Testis (tissue), 3 donors: ENCODE data around the gene PRLHR. TPM values are rescaled to one million over a fixed set of nuclear protein-coding genes. Genes with fewer than 3 reads are reported as not detected.
"Not testable (repeated sequence)": the region's sequence is repeated elsewhere in the genome, so short reads cannot be mapped to it uniquely, and the experiment has no call there.

Source experiments
- DNase-seq: peaks from one replicate; pipeline ENCODE4 v3.0.0-alpha.2; 2019
- H3K27ac ChIP-seq, 2 donors: fragments of 200-600 bp; sonication (generic); one replicate each; pipeline ENCODE4 v1.5.1; 2019
- H3K27me3 ChIP-seq: fragments of 200-600 bp; sonication (generic); one replicate; pipeline ENCODE4 v1.5.1; 2019
- H3K36me3 ChIP-seq: fragments of 200-600 bp; sonication (generic); one replicate; pipeline ENCODE4 v1.5.1; 2017; ENCODE audit warnings: low read depth; ENCODE audit errors: missing control alignments
- H3K4me1 ChIP-seq: fragments of 200-600 bp; sonication (generic); one replicate; pipeline ENCODE4 v1.5.1; 2019
- H3K4me3 ChIP-seq, 2 donors: fragments of 200-600 bp; sonication (generic); one replicate each; pipeline ENCODE4 v1.5.1; 2017 to 2019
- H3K9me3 ChIP-seq: fragments of 200-600 bp; sonication (generic); one replicate; pipeline ENCODE4 v1.5.1; 2017
- POLR2A ChIP-seq: fragments of 450-650 bp; IDR thresholded peaks from one replicate; pipeline ENCODE4 v1.6.1; 2017; ENCODE audit warnings: antibody characterized with exemption, mild to moderate bottlenecking, moderate library complexity
- WGBS, 2 donors: methylation state at CpG; one replicate each; pipeline ENCODE4 v1.1.5; 2018; 5-methylcytosine and 5-hydroxymethylcytosine counted together
- intact Hi-C: fragments of 100-400 bp; cut with DNase I; formaldehyde crosslinking; loops from one replicate; pipeline ENCODE4 v1.15.1; 2023; ENCODE audit warnings: low total_unique reads
- polyA plus RNA-seq: library from polyadenylated mRNA; stranded (reverse); fragments of 350-450 nt; fragmentation: Illumina TruSeq; extraction: RNeasy Lipid Tissue Mini Kit (QIAGEN cat#74804); gene quantifications from one replicate; pipeline ENCODE4 v1.2.3, GENCODE V29; 2014; ENCODE audit warnings: low read depth, low replicate concordance; ENCODE audit not compliant: insufficient read depth
- total RNA-seq, 2 donors: library from RNA; depleted of rRNA; stranded (reverse); fragments of >200 nt; gene quantifications; one replicate each; pipeline ENCODE4 v1.2.3, GENCODE V29; 2016
- TF ChIP-seq, protein P1 (sequence below), 3 experiments: fragments of 450-650 bp in 2 of 3; fragments of 200-600 bp in 1 of 3; sonication (generic) in 1 of 3; IDR thresholded peaks; one replicate each; pipeline ENCODE4 v1.5.1; 2016 to 2019; ENCODE audit warnings: antibody characterized with exemption in 3 of 3, mild to moderate bottlenecking in 2 of 3, moderate library complexity in 1 of 3

Gene PRLHR
- total and polyA plus RNA-seq, 3 donors from 2014 or later, result 0.12 to 0.79 TPM; not detected in 1

DNA sequence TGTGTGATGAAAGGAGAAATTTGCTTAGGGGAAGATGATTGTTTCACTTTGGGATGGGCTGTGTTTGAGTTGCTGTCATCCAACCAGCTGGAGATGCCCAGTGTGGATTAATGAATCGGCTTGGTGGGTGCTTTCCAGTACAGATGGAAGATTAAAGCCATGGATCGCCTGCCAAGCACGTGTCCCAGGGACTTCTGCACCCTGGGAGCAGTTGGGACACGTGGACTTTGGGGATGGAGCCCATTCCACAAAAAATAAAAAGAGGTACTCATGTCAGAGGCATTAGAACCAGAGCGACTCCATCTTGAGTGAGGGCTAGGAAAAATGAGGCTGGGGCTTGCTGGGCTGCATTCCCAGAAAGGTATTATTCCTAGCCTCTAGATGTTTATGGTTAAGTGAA is 29.3 kb upstream of the PRLHR start:
- H3K4me1 ChIP-seq, result no peaks in the 10 kb centered on the region
- H3K4me3 ChIP-seq, result no peak overlapping the region
- no peaks in the 10 kb centered on the region for H3K36me3 ChIP-seq
- intact Hi-C loops, result no loop called here
- TF ChIP-seq, protein P1, sequence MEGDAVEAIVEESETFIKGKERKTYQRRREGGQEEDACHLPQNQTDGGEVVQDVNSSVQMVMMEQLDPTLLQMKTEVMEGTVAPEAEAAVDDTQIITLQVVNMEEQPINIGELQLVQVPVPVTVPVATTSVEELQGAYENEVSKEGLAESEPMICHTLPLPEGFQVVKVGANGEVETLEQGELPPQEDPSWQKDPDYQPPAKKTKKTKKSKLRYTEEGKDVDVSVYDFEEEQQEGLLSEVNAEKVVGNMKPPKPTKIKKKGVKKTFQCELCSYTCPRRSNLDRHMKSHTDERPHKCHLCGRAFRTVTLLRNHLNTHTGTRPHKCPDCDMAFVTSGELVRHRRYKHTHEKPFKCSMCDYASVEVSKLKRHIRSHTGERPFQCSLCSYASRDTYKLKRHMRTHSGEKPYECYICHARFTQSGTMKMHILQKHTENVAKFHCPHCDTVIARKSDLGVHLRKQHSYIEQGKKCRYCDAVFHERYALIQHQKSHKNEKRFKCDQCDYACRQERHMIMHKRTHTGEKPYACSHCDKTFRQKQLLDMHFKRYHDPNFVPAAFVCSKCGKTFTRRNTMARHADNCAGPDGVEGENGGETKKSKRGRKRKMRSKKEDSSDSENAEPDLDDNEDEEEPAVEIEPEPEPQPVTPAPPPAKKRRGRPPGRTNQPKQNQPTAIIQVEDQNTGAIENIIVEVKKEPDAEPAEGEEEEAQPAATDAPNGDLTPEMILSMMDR (IDR thresholded peaks at IDR 0.05), result no peak
- no peak for TF ChIP-seq POLR2A
- no peaks in the 10 kb centered on the region for H3K9me3 ChIP-seq
- no peaks in the 10 kb centered on the region for H3K27me3 ChIP-seq
- no peak overlapping the region for H3K27ac ChIP-seq
- no peak for DNase-seq
- WGBS, 2 donors, result 70 to 77% methylated on average over 5 of the region's 5 CpGs

DNA sequence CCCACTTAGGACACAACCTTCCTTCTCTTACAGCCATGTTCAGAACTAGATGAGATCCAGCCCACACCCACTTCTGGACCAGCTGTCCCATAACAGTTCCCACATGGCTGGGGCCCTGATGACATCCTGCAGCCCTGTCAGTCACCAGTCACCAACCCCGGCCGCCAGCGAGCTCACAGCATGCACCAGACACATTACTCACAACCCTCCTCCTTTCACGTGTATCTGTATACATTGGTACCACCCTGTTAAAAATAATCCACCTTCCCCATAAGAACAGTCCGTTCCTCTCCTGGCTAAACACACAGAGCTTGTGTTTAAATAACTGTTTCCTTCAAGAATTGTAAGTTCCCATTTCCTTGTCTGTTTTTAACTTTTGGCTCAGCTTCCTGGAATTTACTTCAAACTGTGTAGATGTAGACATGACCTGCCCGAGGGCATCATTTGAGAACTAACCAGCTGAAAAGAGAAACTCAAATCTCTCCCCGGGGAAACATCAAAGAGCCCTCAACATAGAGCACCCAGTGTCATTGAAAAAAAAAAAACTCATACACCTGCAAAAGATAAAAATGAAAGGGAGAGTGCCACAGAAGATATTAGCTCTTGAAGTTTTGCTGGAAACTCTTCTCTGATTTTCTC is 26.0 kb upstream of the PRLHR start:
- DNase-seq, result no peak
- H3K4me1 ChIP-seq, result no peaks in the 10 kb centered on the region
- TF ChIP-seq POLR2A, result no peak
- TF ChIP-seq, protein P1 (IDR thresholded peaks at IDR 0.05), result no peak
- no peaks in the 10 kb centered on the region for H3K27me3 ChIP-seq
- no peaks in the 10 kb centered on the region for H3K9me3 ChIP-seq
- no peak overlapping the region for H3K27ac ChIP-seq
- WGBS, 2 donors, result 44 to 65% methylated on average over 7 of the region's 7 CpGs
- no peaks in the 10 kb centered on the region for H3K36me3 ChIP-seq
- intact Hi-C loops, result no loop called here
- no peak overlapping the region for H3K4me3 ChIP-seq

DNA sequence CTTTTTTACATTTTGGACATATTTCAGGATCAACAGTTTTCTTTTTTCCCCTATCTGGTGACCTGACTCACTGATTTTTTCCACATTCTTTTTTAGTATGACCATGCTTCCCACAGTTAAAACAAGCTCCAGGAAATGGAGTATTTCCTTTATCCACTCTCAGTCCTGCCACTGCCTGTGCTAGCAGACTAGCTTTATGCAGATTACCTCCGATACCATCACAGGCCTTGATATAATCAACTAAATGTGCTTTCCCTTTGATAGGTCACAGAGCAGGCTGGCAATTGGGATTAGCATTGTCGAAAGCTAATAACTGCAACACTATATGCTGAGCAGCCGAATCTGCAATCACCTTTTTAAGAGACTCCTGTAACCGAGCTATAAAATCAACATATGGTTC is 18.4 kb upstream of the PRLHR start:
- DNase-seq, H3K4me1 ChIP-seq, H3K27me3 ChIP-seq, H3K36me3 ChIP-seq, intact Hi-C loops, H3K27ac ChIP-seq, H3K4me3 ChIP-seq, H3K9me3 ChIP-seq: not testable (repeated sequence)
- WGBS, 2 donors, result 75 to 86% methylated on average over 4 of the region's 4 CpGs

DNA sequence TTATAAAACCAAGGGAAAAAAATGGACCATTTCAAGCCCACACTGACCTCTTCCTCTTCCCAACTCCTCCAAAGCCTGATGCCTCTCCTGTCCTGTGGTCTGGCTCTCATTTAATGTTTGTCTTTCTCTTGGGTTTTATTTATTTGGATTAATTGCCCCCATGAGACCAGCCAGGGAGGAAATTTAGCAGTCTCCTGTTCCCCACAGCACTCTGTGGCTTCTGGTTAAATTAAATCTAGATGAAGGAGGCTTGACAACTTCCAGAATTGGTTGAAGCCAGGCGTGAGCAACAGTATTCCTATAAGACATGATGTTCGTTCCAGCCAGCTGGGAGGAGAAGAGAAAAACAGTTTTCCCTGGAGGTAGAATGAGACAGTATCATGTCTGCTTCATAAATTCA is 15.1 kb upstream of the PRLHR start:
- intact Hi-C loops, result no loop called here
- H3K4me1 ChIP-seq, result no peaks in the 10 kb centered on the region
- TF ChIP-seq, protein P1 (IDR thresholded peaks at IDR 0.05), result no peak
- no peak for TF ChIP-seq POLR2A
- H3K9me3 ChIP-seq, result no peaks in the 10 kb centered on the region
- 75 to 78% methylated on average over 2 of the region's 2 CpGs for WGBS, 2 donors
- H3K4me3 ChIP-seq, result no peak overlapping the region
- H3K27ac ChIP-seq, result no peak overlapping the region
- no peaks in the 10 kb centered on the region for H3K27me3 ChIP-seq
- no peak for DNase-seq
- no peaks in the 10 kb centered on the region for H3K36me3 ChIP-seq

DNA sequence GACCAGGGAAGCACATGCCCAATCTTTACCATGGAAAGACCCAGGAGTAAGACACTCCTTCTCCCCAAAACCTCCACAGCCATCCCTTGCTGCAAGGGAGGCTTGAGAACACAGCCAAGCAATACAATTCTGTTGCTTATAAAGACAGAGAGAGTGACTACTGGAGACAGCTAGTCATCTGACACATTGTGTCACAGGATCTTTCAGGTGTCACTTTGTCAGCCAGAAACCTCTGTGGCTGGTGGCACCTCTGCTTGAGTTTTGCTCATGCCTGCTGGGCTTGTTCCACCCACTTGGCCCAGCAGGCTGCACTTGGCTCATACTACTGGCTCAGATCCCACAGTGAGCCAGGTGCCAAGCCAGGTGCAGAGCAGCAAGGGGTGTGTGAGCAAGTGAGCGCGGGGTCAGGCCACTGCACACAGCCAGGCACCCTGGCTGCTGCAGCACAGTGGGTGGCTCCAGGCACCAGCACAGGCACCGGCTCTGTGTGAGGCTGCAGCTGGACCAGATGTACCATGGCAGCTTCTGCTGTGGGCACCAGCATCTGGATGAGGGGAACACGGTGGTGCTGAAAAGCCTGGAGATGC is 12.4 kb upstream of the PRLHR start:
- 92 to 93% methylated on average over 2 to 4 of the region's 4 CpGs for WGBS, 2 donors
- Histone ChIP-seq H3K4me3 (no peak overlapping the region), H3K4me1 (no peaks in the 10 kb centered on the region), H3K9me3 (no peaks in the 10 kb centered on the region), H3K36me3 (no peaks in the 10 kb centered on the region), H3K27ac (no peak overlapping the region), H3K27me3 (no peaks in the 10 kb centered on the region)
- DNase-seq, result no peak
- TF ChIP-seq, protein P1 (IDR thresholded peaks at IDR 0.05), result no peak
- TF ChIP-seq POLR2A, result no peak
- intact Hi-C loops, result no loop called here
